Germinal center (tissue), 1 donor: ENCODE results near the gene TTC28.

ENCODE experiments used
- DNase-seq: peaks from one replicate; pipeline ENCODE4 v3.0.0; 2012; ENCODE audit warnings: mixed read lengths, low spot score

TTC28 gene

DNA sequence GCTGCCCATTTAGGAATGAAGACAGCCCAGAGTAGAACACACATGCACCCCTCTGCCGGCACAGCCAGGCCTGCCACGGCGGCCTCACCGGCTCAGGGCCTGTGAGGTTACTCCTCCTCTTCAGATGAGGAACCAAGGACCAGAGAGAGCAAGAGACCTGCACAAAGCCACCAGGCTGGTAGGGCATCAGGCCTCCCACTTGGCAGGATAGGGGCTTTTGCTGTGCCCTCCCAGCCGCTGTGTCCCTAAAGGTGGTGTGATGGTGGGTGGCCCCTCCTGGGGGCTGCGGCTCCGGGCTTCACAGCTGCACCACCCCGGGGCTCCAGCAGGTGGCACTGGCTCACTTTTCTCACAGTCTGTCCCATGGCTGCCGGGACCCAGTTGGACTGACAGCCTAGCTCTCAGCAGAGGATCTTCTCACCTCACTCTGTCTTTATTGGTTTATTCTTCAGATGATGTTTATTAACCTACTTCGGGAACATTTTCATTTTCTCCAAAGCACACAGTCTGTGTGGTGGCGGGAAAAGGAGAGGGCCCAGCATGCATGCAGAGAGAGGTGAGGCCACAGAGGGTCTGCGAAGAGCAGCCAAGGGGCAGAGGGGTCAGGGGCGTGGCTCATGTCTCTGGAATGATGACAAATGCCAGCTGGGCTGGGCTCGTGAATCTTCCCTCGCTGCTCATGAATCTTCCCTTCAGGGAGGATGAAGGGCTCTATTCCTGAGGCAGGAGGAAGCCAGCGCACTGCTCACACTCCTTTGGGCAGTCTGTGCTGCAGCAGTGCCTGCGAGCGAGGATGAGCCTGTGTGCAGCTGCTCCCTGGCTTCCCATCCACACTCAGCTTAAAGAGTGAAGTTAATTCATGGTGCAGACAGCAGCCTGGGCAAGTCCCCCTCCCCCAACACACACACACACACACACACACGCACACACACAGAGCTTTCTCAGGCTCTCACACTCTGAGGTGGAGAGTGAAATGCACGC, 659.5 kb downstream of the TTC28 start:
- peak; percentile 79 for DNase-seq

DNA sequence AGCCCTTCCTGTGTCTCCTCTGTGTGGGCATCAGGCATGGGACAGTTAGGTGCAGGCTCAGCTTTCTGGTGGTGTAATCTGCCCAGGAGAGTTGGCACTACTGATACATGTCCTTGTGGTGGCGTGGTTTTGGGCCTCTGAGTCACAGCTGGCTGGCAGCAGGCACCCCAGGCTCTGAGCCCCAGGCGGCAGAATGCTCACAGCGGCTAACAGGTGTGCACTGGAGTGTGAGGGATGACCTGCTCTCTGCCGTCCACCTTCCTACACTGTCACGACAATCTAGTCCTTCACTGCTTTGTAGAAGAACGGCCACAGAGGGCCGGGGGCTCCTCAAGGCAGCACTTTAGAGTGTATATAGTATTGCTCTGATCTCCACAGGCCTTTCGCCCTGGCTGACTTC, 660.3 kb downstream of the TTC28 start:
- DNase-seq: no peak

DNA sequence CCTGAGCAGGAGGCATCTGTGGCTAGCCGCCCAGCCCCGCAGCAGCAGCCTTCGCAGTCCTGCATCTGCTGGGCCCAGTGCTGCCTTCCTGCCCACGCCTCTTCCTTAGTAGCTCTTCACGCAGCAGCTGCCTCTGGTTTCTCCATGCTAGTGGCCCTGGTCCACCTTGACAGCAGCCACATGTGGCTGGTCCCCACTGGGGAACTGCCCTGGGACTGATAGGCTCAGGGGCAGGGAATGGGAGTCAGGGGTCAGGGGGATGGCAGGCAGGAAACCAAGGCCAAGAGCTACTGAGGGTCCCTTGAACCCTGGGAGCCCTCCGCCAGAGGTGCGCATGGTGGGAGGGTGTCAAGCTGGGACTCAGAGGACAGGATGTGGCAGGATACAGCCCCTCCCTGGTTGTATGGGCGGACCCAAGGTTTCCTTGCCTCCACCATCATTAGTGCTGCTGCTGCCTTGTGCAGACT, 661.1 kb downstream of the TTC28 start:
- no peak for DNase-seq

DNA sequence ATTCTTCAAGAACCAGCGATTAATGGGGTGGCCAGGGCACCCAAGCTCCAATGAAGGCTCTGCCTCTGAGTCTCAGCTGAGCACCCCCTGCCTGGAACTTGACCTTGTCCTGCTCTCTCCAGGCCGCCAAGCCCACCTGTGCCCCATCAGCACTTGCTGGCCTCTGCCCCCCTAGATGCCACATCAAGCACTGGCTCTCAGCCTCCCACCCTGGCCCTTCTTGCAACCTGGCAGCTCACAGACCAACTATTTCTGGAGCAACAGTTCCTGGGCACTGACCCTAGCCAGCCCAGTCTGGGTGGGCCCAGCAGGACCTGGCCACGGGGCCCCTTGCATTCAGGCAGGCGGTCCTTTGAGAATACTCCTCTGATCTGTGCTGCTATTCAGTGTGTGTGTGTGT, 661.8 kb downstream of the TTC28 start:
- no peak for DNase-seq

DNA sequence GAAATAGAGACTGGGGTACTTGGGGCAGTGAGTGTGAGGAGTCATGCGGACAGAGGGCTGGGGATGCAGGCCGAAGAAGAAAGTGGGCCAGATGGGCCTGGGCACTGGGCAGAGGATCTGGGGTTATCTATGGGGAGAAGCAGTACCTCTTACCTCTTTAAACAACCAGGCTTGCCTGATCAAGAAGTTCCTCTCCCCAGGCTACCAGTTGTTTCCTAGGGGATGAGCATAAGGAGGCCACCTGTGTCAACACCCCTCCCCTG, 662.2 kb downstream of the TTC28 start:
- no peak for DNase-seq

DNA sequence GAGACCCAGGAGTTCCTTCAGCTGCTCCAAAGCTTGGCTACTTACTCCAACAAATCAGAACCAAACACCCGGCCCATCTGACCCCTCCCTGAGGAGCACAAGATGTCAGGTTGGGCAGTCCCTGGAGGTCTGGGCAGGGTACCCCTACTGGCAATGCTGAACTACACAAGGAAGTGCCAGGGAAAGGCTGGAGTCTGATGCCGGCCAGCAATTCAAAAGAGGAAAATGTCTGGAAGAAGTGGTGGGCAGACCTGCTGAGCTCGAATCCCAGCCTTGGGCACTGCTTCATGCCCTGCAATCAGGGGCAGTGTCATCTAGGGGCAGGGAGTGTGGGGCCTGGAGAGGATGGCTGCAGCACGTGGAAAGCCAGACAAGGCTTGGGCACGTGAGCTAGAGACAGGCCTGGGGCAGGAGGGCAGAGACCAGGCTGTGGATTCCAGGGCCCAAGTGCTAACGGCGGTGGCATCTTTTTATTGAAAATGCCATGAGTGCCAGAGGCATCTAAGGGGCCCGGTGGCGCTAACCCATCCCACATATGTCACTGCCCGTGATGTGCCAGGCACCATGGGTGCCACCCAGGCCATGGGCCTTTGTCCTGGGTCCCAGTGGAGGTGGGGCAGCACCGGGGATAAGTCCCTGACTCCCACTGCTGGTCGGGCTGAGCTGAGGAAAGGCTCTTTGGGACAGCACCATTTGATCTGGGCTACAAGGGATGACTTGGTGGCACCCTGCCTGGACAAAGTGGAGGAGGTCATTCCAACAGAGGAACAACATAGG, 662.7 kb downstream of the TTC28 start:
- DNase-seq: no peak

DNA sequence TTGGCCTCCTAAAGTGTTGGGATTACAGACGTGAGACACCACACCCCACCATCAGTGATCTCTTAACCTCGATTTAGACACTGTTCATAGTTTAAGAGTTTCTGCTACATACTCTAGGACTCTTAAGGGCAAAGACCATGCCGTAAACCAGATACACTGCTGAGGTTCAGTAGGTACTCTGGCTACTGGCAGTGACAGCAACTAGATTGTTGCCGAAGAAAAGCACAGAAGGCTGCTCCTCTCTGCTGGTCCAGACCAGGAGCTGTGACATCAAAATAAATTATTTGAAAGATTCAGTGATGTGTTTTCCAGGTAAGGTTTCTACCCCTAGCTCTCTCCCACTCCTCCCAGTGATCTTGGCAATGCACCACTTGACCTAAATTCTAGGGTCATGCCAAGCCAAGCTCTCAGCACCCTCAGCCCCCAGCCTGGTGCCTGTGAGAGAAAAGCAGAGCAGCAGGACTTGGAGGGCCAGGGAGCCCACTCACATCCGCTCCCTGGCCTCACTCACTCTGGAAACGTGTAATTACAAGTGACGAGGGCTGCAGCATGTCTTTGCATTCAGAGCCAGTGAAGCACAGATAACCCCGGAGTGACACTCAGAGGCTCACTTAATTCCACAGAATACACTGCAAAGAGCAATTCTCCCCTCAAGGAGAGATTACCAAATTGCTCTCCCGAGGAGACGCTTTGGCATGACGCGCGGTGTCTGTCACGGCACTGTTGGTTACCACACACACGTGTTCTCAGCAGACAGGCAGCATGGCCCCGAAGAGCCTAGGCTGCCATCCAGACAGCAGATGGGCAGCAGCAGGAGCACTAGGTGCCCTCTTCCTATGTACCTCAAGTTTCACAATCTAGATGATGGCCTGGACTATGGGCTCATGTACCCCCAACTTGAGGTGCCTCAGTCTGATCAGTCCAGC, 663.7 kb downstream of the TTC28 start:
- no peak for DNase-seq

DNA sequence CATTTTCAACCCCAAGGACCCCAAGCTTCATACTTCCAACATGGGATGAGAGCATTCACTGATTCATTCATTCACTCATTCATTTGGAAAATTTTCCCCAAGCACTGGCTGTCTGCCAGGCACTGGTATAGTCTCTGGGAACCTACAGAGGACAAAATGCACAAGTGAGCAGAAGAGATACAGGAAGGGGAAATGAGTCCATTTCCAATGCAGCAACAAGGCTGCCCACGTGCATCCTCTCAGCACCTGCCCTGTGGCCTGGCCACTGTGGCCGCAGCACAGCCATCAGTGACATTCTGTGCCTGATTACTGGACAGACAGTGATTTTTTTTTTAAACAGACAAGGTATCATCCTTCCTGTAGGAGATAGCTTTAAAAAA, 664.6 kb downstream of the TTC28 start:
- no peak for DNase-seq

DNA sequence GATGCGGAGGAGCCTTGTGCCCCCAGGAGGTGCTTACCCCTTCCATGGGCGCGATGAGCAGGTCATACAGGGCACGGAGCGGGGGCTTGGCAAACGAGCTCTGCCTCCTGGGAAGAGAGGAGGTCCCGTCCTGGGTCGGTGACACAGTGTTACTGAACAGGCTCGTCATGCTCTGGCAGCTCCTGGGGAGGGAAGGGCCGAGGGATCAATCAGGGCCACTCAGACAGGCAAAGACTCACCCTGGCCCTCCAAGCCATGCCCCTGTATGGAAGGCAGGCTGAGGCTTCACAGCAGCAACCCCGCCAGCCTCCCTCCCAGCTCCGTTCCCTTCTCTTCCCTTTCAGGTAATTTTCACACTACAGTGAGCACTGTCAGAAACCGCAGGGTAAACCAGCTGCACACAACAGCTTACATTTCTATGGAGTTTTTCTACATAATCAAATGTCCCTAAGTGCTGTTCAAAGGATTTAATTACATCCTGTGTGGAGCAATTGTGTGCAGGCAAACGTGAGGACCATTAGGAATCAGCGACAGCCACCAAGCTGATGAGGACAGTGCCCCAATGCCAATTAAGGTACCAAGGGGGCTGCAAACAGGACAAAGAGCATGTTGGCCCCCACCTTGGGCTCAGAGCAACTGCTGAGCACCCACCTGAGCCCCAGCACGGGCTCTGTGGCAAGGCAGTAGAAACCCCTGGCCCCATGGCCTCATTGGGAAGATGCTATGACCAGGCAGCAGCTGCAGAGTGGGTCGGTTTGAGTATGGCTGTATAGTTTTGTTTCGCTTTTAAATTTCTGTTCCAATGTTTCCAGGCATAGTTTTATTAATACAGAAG, 665.2 kb downstream of the TTC28 start:
- DNase-seq: no peak

DNA sequence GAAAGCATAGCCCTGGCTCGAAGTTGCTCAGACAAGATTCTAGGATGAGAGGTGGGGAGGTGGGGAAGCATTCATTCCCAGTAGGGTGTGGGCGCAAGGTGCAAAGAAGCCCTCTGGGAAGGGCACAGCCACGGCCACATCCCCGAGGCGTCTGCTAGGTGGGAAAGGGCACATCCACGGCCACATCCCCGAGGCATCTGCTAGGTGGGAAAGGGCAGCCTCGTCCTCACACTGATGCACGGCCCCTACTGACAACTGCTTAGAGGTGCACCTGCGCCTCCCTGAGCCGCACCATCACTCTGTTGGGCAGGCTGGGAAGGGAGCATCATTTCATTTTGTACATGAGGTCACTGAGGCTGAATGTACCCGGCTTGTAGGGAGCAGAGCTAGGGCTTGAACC, 666.0 kb downstream of the TTC28 start:
- no peak for DNase-seq

DNA sequence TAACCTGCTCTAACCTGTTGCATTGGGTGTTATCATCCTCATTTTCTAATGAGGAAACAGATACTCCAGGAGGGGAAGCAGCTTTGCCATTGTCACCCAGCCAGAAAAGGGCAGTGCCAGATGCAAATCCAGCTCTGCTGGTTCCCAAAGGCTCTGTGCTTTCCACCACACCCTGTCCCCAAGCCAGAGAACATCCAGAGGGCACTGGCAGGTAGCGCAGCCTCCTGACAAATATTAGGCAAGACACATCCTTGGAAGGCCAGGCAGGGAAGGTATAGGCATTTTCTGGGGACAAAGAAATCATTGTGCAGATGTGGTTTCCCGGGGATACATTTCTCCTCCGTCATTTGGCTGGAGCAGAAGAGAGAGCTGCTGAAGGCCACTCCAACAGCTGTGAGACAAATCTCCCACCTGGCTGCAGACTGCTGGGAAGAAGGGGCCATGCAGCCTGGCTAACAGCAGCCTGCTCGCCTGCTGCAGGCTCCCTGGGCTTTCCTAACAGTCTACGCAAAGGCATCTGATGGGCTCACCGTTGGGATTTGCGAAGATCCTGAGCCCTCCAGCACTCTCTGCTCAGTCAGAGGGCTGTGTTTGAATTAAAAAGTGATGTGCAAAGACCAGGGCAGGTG, 666.7 kb downstream of the TTC28 start:
- no peak for DNase-seq

DNA sequence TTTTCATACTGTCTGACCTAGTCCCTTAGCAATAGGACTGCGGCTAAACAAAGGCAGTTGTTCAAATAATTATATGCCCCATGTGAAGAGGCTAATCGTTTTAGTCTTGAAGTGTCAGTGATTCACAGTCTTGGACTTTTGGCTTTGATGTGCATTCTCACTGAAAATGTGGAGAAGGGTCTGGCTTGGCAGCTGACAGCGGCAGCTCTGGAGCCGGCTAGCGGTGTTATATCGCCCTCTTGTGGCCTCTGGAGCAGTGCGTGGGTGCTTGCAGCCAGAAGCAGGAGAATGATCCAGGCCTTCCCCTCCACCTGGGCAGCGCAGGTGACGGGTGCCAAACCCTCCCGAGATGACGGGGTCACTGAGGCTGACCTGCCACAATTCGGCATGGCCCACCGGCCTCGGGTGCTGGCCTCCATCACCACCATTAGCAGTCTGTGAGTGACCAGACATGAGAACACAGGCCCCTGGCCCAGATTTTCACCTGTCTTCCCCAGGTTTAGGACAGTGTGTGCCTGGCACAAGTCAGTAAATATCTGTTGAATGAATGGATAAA, 670.3 kb downstream of the TTC28 start:
- DNase-seq: peak; percentile 85

DNA sequence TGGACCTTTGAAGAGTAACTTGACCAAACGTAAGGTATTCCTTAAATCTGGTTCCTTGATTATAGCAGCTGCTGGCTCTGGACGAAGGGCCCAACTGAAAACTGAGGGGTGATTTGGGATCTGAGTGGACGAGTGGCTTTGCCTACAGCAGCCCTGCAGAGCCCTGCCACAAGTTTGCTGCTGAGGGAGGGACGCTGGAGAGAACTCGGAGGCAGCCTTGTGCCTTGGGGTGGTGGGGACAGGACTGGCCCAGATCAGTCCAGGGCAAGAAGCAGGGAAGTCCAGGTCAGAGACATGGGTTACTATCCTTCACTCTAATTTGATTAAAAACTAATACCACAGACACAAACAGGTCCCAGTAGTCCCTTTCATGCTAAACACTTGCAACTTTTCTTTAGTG, 671.0 kb downstream of the TTC28 start:
- DNase-seq: no peak

DNA sequence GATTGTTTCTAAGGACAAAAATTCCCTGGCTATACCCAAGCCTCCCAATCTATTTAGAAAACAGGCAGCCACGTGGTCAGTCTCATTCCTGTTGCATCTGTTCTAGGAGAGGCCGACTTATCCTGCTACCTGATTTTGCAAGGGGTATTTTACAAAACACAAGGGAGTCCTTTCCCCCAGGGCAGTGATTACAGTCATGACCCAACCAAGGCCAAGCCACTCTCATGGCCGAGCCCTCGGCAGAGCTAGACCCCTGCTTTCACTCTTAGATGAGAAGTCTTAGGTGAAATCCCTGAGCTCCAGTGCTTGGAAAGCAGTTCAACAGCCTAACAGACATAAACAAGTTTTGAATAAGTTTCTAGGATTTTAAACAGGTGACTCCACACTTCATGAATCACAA, 671.6 kb downstream of the TTC28 start:
- DNase-seq: no peak

DNA sequence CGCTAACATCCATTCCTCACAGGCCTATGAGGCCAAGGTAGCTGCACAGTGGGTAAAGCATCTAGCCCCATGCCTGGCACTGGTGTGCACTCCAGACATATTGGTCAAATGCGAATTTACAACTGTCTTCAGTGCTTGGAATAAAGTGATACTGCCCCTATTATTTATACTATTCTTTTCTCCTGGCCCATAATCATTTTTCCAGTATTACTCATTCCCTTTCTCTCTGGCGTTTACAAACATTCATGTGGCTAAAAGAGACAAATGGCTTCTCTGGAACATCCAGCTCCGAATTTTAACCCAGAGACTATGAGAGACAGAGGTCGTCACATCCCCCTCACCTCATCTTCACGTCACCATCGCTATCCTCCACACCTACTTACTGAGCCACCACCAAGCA, 673.4 kb downstream of the TTC28 start:
- no peak for DNase-seq

DNA sequence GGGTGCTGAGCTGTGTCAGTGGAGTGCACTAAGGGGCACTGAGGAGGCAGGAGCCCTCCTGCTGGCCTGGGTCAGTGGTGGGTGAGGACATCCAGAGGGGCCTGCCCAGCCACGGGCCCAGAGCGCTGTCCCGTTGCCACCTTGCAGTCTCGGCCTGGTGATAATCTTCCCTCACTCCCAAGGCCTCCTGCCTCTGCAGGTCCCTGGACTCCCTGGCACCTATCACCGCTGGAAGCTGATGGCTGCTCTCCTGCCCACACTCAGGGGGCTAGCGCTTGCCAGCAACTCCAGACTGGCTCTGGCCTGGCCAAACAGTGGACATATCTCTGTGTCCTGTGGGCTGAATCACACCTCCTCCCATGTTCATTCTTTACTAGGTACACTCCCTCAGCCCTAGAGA, 674.1 kb downstream of the TTC28 start:
- no peak for DNase-seq

DNA sequence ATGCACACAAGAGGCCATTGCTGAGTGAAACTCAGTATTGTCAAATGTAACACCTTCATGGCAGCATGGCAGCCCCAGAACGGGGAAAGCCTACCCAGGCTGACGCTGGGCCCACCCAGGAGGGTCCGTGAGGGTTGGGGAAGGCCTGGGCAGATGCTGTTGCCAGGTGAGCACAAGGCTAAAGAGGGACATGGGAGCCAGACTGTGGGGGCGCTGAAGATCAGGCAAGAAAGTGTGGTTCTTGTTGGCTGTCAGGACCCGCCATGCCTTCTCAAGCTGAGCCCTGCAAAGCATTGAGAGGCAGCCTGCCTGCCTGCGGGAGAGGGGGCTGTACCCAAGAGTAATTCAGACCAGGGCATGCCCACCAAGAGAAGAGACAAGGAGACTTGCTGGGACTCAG, 675.6 kb downstream of the TTC28 start:
- no peak for DNase-seq

DNA sequence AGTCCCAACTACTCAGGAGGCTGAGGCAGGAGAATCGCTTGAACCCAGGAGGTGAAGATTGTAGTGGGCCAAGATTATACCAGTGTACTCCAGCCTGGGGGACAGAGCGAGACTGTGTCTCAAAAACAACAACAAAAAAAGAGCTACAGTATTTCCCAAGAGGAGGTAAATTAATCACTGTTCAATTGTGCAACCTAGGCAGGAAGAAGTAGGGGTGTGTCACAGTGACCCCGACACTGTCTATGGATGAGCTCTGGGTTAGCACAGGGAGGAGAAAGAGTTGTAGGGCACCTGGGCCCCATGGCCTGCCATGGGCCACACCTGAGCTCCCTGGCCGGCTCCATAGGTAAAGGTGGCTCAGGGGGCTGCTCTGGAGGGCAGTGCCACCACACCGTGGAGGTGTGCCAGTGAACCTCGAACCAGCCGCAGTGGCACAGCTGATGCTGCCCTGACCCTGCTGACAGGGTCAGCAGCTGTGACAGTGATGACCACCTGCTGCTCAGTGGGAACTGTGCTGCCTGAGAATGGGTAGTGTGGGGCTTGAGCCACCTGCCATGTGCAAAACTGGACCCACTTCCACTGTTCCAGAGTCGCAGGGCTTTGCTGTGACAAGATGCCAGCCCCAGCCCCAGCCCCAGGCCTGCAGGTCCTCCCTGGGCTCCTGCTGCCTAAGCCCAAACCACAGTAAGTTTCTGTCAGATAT, 676.6 kb downstream of the TTC28 start:
- DNase-seq: no peak

DNA sequence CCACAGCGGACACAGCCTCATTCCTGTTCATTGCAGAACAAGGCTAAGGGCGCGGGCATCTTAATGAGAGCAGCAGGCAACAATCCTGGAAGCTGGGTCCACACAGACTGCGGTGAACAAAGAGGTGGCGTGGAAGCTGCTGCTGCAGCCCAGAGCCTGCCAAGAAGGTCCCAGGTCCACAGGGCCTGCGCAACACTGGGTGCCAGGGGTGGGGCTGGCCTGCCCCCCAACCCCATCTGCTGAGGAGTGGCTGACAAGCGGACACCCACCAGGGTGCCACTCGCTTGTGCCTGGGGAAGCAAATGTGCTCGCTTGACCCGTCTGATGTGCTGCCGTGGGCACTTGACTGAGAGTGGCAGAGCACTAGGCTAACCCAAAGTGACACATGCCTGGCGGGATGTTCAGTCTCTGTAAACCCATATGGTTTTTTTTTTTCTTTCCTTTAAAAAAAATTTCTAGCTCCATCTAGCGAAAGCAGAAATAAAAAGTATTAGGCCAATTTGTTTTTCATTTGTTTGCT, 677.4 kb downstream of the TTC28 start:
- DNase-seq: no peak
